OCI-LY7 (cell line): ENCODE measurements around the gene TRIB2. TPM values are rescaled to one million over a fixed set of nuclear protein-coding genes. Genes with fewer than 3 reads are reported as not detected.

Experiments used
- BruUV-seq: library from RNA; stranded (reverse); fragments of 400-500 nt; replicated peaks from 2 replicates; lab custom pipeline; 2021; lab: Mats Ljungman, UMichigan
- CTCF ChIA-PET: fragments of 300-600 bp; sonication (Branson Sonifier 250); formaldehyde crosslinking; loops from one replicate; lab custom pipeline; 2022; ENCODE audit warnings: antibody characterized with exemption; ENCODE audit not compliant: unreplicated experiment; lab: Charles Lee
- POLR2A ChIA-PET: fragments of 300-600 bp; sonication (Branson Sonifier 250); formaldehyde crosslinking; loops from one replicate; lab custom pipeline; 2022; ENCODE audit warnings: antibody characterized with exemption; lab: Charles Lee
- DNase-seq: peaks from one replicate; pipeline ENCODE4 v3.0.0-alpha.2; 2015; ENCODE audit warnings: low spot score
- H2AFZ ChIP-seq: fragments of 200-600 bp; sonication (generic), shearing (Covaris generic); 2 replicates; pipeline ENCODE4 v1.6.1; 2014; ENCODE audit warnings: mild to moderate bottlenecking, antibody characterized with exemption, low read length, moderate library complexity
- H3K27ac ChIP-seq: fragments of 200-600 bp; sonication (generic); 2 replicates; pipeline ENCODE4 v1.5.1; 2014; ENCODE audit warnings: mixed run types, low read depth, mild to moderate bottlenecking, moderate library complexity, low read length, inconsistent platforms; ENCODE audit not compliant: poor library complexity, severe bottlenecking
- H3K36me3 ChIP-seq: fragments of 200-600 bp; sonication (generic); 2 replicates; pipeline ENCODE4 v1.6.1; 2014; ENCODE audit warnings: mild to moderate bottlenecking, antibody characterized with exemption, low read length, moderate library complexity, mixed read lengths; ENCODE audit not compliant: insufficient read depth
- H3K4me1 ChIP-seq: fragments of 200-600 bp; sonication (generic); 2 replicates; pipeline ENCODE4 v1.5.1; 2014; ENCODE audit warnings: mild to moderate bottlenecking, low read length; ENCODE audit not compliant: insufficient read depth, poor library complexity, severe bottlenecking
- H3K4me2 ChIP-seq: fragments of 200-600 bp; sonication (generic); 2 replicates; pipeline ENCODE4 v1.6.1; 2014; ENCODE audit warnings: mild to moderate bottlenecking, low read length
- H3K4me3 ChIP-seq: fragments of 200-600 bp; sonication (generic); 2 replicates; pipeline ENCODE4 v1.5.1; 2014; ENCODE audit warnings: mild to moderate bottlenecking, low read depth, low read length; ENCODE audit not compliant: poor library complexity, severe bottlenecking
- H3K79me2 ChIP-seq: fragments of 200-600 bp; sonication (generic); 2 replicates; pipeline ENCODE4 v1.6.1; 2016; ENCODE audit warnings: low read depth, mild to moderate bottlenecking, low read length, moderate library complexity, mixed read lengths; ENCODE audit not compliant: insufficient read depth
- H3K9me2 ChIP-seq: fragments of 200-600 bp; sonication (generic); 2 replicates; pipeline ENCODE4 v1.6.1; 2016; ENCODE audit warnings: mild to moderate bottlenecking, low read length, mixed read lengths; ENCODE audit not compliant: insufficient read depth
- H3K9me3 ChIP-seq: fragments of 200-600 bp; sonication (generic); 2 replicates; pipeline ENCODE4 v1.6.1; 2014; ENCODE audit warnings: mild to moderate bottlenecking, mixed run types, low read length, mixed read lengths
- H4K20me1 ChIP-seq: fragments of 200-600 bp; sonication (generic); 2 replicates; pipeline ENCODE4 v1.6.1; 2014; ENCODE audit warnings: mild to moderate bottlenecking, antibody characterized with exemption, low read length, moderate library complexity, mixed read lengths; ENCODE audit not compliant: insufficient read depth
- CTCF ChIP-seq: fragments of 200-600 bp; sonication (generic); conservative IDR thresholded peaks from 2 replicates; pipeline ENCODE4 v1.5.1; 2014; ENCODE audit warnings: mild to moderate bottlenecking, antibody characterized with exemption, low read length, moderate library complexity, mixed read lengths
- EZH2phosphoT487 ChIP-seq: fragments of 200-600 bp; sonication (generic); IDR thresholded peaks from 2 replicates; pipeline ENCODE4 v1.6.1; 2018; ENCODE audit warnings: low read depth, borderline replicate concordance, mild to moderate bottlenecking, mixed run types, antibody characterized with exemption, low read length, moderate library complexity, mixed read lengths
- intact Hi-C: fragments of 100-400 bp; cut with micrococcal nuclease; formaldehyde crosslinking; loops from one replicate; pipeline ENCODE4 v1.10.0; 2022; ENCODE audit not compliant: unreplicated experiment
- total RNA-seq, 2 experiments: library from RNA; depleted of rRNA in 1 of 2; stranded (reverse); fragments of >200 nt in 1 of 2; shearing (Covaris generic) in 1 of 2; gene quantifications; 2 replicates each; pipeline ENCODE4 v1.2.3, GENCODE V29; 2014 to 2022

Gene TRIB2
- total RNA-seq, 2 experiments from 2014 or later = 18.8 to 26.0 TPM

GRCh38 chr2:12720278-12720620, 3.5 kb downstream of the TRIB2 start:
- no TSS peak for BruUV-seq
- TF ChIP-seq EZH2phosphoT487 (no peak), CTCF (no peak)
- Histone ChIP-seq H3K9me3 (no peaks in the 10 kb centered on the region), H3K36me3 (no peaks in the 10 kb centered on the region; the same call in 1 of the 2 replicates), H3K4me1 (peaks cover 49% of the 10 kb centered on the region), H3K79me2 (no peaks in the 10 kb centered on the region; the same call in 1 of the 2 replicates), H3K4me3 (peak overlapping the region; percentile 81), H3K9me2 (no peaks in the 10 kb centered on the region), H2AFZ (no peak overlapping the region), H3K27ac (no peak overlapping the region), H4K20me1 (0 out of 2 replicates have a peak, but pooled peaks cover 5% of the 10 kb centered on the region), H3K4me2 (peak overlapping the region; percentile 99)
- ChIA-PET CTCF (interaction anchor here (0.9 kb wide), 1 partner anchor 301 kb away, joined by 3 read pairs; no protein-coding TSS in a partner anchor), POLR2A (interaction anchor here (0.6 to 2.1 kb wide), 10 partner anchors 8 to 887 kb away, joined by 3 to 7 read pairs (median 4); no protein-coding TSS in a partner anchor)
- intact Hi-C loops = loop anchor here (1.0 kb wide), 1 partner anchor 966 kb away; no protein-coding TSS in a partner anchor
- no peak for DNase-seq

- TSS peak; percentile 10 for BruUV-seq
Measured at GRCh38 chr2:12720754-12721378, 4.1 kb downstream of the TRIB2 start.

More at GRCh38 chr2:12720754-12721378, 4.1 kb downstream of the TRIB2 start:
- H3K27ac ChIP-seq = no peak overlapping the region
- H3K4me1 ChIP-seq = peaks cover 55% of the 10 kb centered on the region
- no peaks in the 10 kb centered on the region for H3K9me3 ChIP-seq
- intact Hi-C loops = loop anchor here (1.0 kb wide), 1 partner anchor 967 kb away; no protein-coding TSS in a partner anchor
- peak overlapping the region; percentile 33 for H3K4me3 ChIP-seq
- CTCF ChIA-PET = interaction anchor here (0.9 to 1.1 kb wide), 2 partner anchors 13 to 301 kb away, joined by 3 to 4 read pairs; no protein-coding TSS in a partner anchor
- no peaks in the 10 kb centered on the region; the same call in 1 of the 2 replicates for H3K36me3 ChIP-seq
- H3K9me2 ChIP-seq = no peaks in the 10 kb centered on the region
- peak overlapping the region; percentile 37; the same call in 1 of the 2 replicates for H2AFZ ChIP-seq
- POLR2A ChIA-PET = interaction anchor here (0.5 to 2.1 kb wide), 11 partner anchors 10 to 888 kb away, joined by 3 to 7 read pairs (median 4); no protein-coding TSS in a partner anchor
- H3K79me2 ChIP-seq = no peaks in the 10 kb centered on the region; the same call in 1 of the 2 replicates
- H4K20me1 ChIP-seq = 0 out of 2 replicates have a peak, but pooled peaks cover 5% of the 10 kb centered on the region
- H3K4me2 ChIP-seq = peak overlapping the region; percentile 99
- DNase-seq = no peak
- TF ChIP-seq EZH2phosphoT487 = no peak
- TF ChIP-seq CTCF = no peak
